CD4-positive, alpha-beta T cell treated with Interleukin-15 for 4 hours (primary cell): ENCODE data around the gene GOLGA6D.
"Not testable (repeated sequence)": the region's sequence is repeated elsewhere in the genome, so short reads cannot be mapped to it uniquely, and the experiment has no call there.

Experiments
- DNase-seq: peaks from one replicate; pipeline ENCODE4 v3.0.0-alpha.2; 2020; ENCODE audit warnings: low spot score

Gene GOLGA6D

GRCh38 chr15:75282572-75282971, at the start of gene GOLGA6D:
GOLGA6D (plus strand) TSS chr15:75282835; CDS start chr15:75282876, 41 bp downstream.
- not testable (repeated sequence) for DNase-seq

- no peak for DNase-seq
These were observed 49.0 kb upstream of the GOLGA6D start for GRCh38 chr15:75233504-75234190.

GRCh38 chr15:75234191-75234810, 48.3 kb upstream of the GOLGA6D start:
- no peak for DNase-seq

GRCh38 chr15:75235051-75235673, 47.5 kb upstream of the GOLGA6D start:
- no peak for DNase-seq

- no peak for DNase-seq
These were observed 46.6 kb upstream of the GOLGA6D start for GRCh38 chr15:75235760-75236729.

- no peak for DNase-seq
These were observed 45.2 kb upstream of the GOLGA6D start for GRCh38 chr15:75237316-75237982.

- DNase-seq, result no peak
These were observed 44.5 kb upstream of the GOLGA6D start for GRCh38 chr15:75238150-75238549.

- not testable (repeated sequence) for DNase-seq
These were observed 36.9 kb upstream of the GOLGA6D start for GRCh38 chr15:75245741-75246140.

- DNase-seq, result not testable (repeated sequence)
These were observed 33.6 kb upstream of the GOLGA6D start for GRCh38 chr15:75248991-75249390.

- DNase-seq, result no peak
These were observed 32.9 kb upstream of the GOLGA6D start for GRCh38 chr15:75249726-75250125.

- not testable (repeated sequence) for DNase-seq
These were observed 31.3 kb upstream of the GOLGA6D start for GRCh38 chr15:75251343-75251742.

- DNase-seq, result not testable (repeated sequence)
These were observed 30.4 kb upstream of the GOLGA6D start for GRCh38 chr15:75252285-75252684.

GRCh38 chr15:75258034-75258433, 24.6 kb upstream of the GOLGA6D start, which contains the start of gene GOLGA6C:
GOLGA6C (plus strand) TSS chr15:75258334; CDS start chr15:75258599, 265 bp downstream.
- not testable (repeated sequence) for DNase-seq

- DNase-seq, result not testable (repeated sequence)
These were observed 23.9 kb upstream of the GOLGA6D start for GRCh38 chr15:75258620-75259343.

GRCh38 chr15:75259873-75260272, 22.8 kb upstream of the GOLGA6D start:
- not testable (repeated sequence) for DNase-seq

- DNase-seq, result not testable (repeated sequence)
These were observed 8.8 kb upstream of the GOLGA6D start for GRCh38 chr15:75273751-75274359.

GRCh38 chr15:75274509-75275107, 8.0 kb upstream of the GOLGA6D start:
- DNase-seq, result peak; percentile 49

GRCh38 chr15:75275617-75276016, 7.0 kb upstream of the GOLGA6D start:
- not testable (repeated sequence) for DNase-seq

- not testable (repeated sequence) for DNase-seq
These were observed 4.1 kb upstream of the GOLGA6D start for GRCh38 chr15:75278497-75278896.

- DNase-seq, result not testable (repeated sequence)
These were observed 1.5 kb downstream of the GOLGA6D start for GRCh38 chr15:75284152-75284551.
